Activated CD4-positive, alpha-beta T cell treated with anti-CD3 and anti-CD28 coated beads, Interleukin-10, Interleukin-2, amounts not matched to agents 100 ng/mL and 50 ng/mL, durations not matched to agents 16 hours and 8 hours (primary cell): ENCODE data around the gene PCNX1.
"Not testable (repeated sequence)": the region's sequence is repeated elsewhere in the genome, so short reads cannot be mapped to it uniquely, and the experiment has no call there.

Source experiments
- DNase-seq: peaks from one replicate; pipeline ENCODE4 v3.0.0-alpha.2; 2020

Gene PCNX1

GRCh38 chr14:71022939-71023338 lies 115.7 kb downstream of the PCNX1 start:
- peak; percentile 73 for DNase-seq

DNA sequence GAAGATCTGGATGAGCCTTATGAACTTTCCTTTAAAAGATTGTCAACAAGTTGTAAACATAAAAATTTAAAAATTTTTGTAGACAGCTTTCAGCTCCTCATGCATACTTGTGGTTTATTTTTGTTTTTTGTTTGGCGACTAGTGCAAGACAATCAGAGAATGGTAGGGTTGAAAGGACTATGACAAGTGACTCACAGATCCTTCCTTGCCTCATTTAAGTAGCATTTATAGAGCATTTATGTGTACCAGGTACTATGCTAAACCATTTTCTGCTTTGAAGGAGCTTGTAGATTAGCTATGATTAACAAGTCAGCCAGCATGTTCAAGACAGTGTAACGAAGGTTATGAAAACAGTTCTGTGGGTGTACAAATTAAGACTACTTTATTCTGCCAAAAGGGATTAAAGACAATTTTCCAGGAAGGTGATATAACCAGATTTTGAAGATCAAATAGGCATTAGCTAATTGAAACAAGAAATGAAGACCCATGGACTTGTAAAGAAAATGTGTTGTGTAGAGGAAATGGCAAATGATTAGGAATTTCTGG lies 122.0 kb downstream of the PCNX1 start:
- no peak for DNase-seq

DNA sequence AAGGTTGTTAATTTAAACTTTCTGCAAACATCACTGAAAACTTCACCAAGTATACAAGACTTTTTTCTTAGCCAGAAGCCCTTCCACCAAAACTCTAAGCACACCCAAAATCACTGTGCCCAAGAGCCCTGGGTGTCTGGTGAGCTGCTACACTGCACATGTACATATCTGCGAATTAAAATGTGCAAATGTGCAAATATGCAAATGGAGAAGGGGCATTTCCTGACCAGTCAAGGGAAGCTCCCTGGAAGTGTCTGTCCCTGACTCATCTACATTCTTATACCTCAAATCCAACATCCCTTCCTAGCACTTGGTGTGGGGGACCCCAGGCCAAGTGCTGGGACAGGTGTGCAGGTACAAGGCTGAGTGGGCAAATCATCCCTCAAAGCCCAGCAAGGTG lies 123.7 kb downstream of the PCNX1 start:
- no peak for DNase-seq

GRCh38 chr14:71036433-71036832 lies 129.2 kb downstream of the PCNX1 start:
- no peak for DNase-seq

- no peak for DNase-seq
Measured at GRCh38 chr14:71048393-71048792, 141.1 kb downstream of the PCNX1 start.

DNA sequence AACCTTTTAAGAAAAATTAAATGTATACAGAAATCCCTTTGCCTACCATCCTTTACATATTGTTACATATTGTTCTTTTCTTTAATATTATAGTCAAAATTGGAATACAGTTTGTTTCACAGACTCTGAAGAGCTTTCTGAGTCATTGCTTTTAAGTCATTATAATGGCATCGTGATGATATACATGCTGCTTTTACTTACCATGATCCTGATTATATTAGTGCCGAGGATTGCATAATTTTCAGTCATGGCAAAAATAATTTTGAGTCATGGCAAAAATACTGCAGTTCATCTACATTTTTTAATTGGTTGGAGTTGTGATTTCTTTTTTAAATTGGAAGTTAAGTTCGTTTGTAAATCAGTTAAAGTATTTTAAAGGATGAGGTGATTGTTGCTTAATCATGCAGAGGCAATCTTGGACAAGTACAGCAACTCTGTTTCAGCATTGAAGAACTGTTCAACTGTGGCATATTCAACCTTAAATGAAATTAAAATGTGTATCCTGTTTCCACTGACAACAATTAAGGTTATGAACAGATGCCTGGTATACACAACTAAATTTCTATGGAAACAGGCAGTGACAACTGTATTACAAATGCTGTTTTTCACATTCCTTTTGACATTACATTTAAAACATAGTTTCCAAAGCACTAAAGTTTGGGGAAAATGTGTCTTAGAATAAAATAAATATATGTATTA lies 142.3 kb downstream of the PCNX1 start:
- no peak for DNase-seq

GRCh38 chr14:71050227-71050823 lies 143.1 kb downstream of the PCNX1 start:
- DNase-seq: peak; percentile 8

DNA sequence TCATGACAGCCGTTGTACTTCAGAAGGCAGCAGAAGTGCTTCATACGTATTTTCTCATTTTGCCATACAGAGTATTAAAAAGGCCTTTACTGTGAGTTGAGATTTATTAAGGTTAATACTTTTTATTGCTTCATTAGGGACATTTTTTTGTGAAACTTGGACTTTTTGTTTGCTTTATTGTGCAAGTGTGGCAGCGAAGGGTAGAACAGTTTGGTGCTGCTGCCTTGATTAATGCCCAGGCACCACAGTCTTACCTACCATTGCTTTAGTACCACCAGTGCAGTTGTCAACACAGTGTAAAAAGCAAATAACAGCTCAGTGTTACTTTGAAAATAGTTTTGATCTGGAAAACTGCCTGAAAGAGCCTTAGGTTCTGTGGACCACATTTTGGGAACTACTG lies 147.4 kb downstream of the PCNX1 start:
- no peak for DNase-seq

GRCh38 chr14:71056168-71056567 lies 148.9 kb downstream of the PCNX1 start:
- no peak for DNase-seq

GRCh38 chr14:71060274-71060673 lies 153.0 kb downstream of the PCNX1 start:
- DNase-seq: no peak

DNA sequence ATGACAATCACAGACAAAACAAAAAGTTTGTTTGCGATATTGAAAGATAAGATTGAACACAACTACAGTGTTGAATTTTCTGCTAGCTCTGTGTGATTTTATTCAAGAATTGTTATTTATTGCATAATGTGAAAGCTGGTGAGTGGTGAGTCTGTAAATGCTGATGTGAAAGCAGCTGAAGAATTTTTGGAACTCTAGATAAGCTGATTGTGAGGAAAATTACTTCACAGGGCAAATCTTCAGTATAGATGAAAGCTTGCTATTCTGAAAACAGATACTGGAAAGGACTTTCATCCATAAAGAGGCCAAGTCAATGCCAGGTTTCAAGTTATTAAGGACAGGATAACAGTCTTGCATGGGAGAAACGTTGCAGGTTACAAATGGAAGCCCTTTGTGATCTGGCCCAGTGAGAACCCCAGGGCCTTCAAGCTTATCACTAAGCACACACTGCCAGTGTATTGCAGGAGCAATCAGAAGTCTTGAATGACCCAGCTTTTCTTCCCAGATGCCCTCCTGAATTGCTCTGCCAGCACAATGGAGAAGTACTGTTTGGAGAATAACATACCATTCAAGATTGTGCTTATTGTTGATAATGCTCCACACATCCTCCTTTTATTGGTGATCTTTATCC lies 153.7 kb downstream of the PCNX1 start:
- DNase-seq: no peak

DNA sequence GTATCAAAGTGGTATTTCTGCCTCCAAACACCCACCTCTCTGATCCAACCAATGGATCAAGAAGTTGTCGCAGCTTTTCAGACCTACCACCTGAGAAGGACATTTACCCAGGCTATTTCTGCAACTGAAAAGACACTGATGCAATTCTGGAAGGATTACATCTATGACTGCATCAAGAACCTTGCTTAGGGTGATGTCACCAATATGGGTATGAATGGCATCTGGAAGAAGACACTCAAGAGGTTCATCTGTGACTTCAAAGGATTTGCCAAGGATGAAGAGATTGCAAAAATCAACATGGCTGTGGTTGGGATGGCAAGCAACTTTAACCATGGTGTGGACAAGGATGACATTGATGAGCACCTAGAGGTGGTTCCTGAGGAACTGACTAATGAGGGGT lies 154.2 kb downstream of the PCNX1 start:
- DNase-seq: peak; percentile 9

DNA sequence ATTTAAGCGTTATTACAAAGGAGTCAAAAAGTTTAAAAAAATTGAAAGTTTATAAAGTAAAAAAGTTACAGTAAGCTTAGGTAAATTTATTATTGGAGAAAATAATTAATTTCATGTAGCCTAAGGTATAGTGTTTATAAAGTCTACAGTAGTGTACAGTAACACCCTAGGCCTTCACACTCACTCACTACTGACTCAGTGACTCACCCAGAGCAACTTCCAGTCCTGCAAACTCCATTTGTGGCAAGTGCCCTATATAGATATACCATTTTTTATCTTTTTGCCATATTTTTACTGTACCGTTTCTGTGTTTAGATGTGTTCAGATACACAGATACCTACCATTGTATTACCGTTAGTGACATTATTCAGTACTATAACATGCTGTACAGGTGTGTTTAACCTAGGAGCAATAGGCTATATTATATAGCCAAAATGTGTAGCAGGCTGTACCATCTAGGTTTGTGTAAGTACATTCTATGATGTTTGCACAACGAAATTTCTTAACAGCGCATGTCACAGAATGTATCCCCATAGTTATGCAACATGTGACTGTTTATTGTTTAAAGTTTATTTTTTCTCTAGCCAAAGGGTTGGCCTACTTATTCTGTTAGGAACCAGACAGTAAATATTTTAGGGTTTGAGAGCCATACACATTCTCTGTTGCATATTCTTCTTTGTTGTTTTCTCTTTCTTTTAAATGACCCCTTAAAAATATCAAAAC lies 155.5 kb downstream of the PCNX1 start:
- no peak for DNase-seq

- no peak for DNase-seq
Measured at GRCh38 chr14:71063351-71063750, 156.1 kb downstream of the PCNX1 start.

DNA sequence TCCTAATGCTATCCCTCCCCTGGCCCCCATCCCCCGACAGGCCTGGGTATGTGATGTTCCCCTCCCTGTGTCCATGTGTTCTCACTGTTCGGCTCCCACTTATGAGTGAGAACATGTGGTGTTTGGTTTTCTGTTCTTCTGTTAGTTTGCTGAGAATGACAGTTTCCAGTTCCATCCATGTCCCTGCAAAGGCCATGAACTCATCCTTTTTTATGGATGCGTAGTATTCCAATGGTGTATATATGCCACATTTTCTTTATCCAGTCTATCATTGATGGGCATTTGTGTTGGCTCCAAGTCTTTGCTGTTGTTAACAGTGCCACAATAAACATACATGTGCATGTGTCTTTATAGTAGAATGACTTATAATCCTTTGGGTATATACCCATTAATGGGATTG lies 157.5 kb downstream of the PCNX1 start:
- not testable (repeated sequence) for DNase-seq

DNA sequence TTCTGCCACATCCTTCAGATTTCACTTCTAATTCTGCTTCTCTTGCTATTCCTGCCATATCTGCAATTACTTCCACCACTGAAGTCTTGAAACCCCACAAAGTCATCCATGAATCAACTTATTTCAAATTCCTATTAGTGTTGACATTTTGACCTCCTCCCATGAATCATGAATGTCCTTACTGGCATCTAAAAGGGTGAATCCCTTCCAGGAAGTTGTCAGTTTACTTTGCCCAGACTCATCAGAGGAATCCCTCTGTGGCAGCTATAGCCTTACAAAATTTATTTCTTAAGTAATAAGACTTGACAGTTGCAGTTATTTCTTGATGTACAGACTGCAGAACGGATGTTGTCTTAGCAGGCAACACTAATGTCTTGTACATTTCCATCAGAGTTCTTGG lies 162.9 kb downstream of the PCNX1 start:
- DNase-seq: no peak

DNA sequence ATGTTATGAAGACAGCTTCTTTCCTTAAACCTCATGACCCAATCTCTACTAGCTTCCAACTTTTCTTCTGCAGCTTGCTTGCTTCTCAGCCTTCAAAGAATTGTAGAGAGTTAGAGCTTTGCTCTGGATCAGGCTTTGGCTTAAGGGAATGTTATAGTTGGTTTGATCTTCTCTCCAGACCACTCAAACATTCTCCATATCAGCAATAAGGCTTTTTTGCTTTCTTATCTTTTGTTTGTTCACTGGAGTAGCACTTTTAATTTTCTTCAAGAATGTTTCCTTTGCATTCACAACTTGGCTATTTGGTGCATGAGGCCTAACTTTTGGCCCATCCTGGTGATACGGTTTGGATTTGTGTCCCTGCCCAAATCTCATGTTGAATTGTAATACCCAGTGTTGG lies 163.8 kb downstream of the PCNX1 start:
- DNase-seq: no peak

- DNase-seq: no peak
Measured at GRCh38 chr14:71076462-71077092, 169.3 kb downstream of the PCNX1 start.

- DNase-seq: no peak
Measured at GRCh38 chr14:71078500-71078899, 171.2 kb downstream of the PCNX1 start.

DNA sequence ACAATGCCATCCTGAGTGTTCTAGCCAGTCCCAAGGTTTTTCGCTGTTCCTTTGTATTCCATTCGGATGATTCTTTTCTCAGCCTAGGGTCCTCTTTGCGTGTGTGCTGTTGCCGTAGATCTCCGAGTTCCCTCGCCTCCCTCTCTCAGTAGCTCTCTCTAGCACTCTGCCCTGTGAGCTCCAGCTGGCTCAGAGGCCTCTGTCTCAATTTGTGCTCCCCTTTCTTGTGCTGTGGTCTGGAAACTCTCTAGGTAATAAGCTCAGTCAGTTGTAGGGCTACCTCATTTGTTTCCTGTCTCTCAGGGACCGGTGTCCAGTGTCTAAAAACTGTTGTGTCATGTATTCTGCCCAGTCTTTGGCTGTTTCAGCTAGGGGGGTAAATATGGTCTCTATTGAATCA lies 179.3 kb downstream of the PCNX1 start:
- no peak for DNase-seq

DNA sequence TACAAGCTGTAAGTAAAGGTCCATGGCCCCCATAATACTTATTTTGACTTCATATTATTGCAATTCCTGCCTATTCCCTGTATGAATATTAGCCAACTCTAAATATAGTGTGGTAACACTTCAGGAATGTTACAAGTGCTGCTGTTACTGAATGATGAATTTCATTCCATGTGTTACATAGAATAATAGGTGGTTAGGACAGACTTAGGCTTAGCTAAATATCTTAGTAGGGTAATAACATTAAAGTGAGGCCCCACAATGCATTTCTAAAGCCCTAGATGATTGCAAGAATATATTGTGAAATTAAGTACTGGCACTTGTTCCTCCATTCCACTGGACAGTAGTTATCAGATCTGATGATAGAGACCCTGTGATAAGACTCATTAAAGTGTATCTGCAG lies 182.7 kb downstream of the PCNX1 start:
- DNase-seq: no peak

- DNase-seq: no peak
Measured at GRCh38 chr14:71094722-71095121, 187.5 kb downstream of the PCNX1 start.

DNA sequence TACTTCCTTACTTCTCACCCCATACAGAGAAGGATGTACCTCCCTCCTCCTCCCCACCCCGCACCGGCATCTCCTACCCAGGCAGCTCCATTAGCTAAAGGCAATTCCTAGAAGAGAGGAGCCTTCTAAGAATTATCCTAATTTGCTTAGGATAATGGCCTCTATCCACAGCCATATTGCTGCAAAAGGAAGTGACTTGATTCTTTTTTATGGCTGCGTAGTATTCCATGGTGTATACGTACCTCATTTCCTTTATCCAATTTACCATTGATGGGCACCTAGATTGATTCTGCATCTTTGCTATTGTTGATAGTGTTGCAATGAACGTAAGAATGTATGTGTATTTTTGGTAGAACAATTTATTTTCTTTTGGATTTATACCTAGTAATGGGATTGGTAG lies 189.7 kb downstream of the PCNX1 start:
- DNase-seq: no peak
